Body of pancreas (tissue), 4 donors: ENCODE measurements around the gene NMNAT3. TPM values are rescaled to one million over a fixed set of nuclear protein-coding genes. Genes with fewer than 3 reads are reported as not detected.

Experiments used
- ATAC-seq: fragments of 150-250 bp; one replicate; pipeline ENCODE4 v1.9.1; 2016
- DNase-seq, 4 donors: peaks; one replicate each; pipeline ENCODE4 v3.0.0-alpha.2; 2019
- H3K27ac ChIP-seq, 4 donors: fragments of 200-600 bp; sonication (generic); 1 replicate in 3 of 4; 2 replicates in 1 of 4; pipeline versions ENCODE4 v1.5.1 to v1.6.1; 2016 to 2019; ENCODE audit warnings: mild to moderate bottlenecking in 1 of 4, mixed read lengths in 1 of 4, moderate library complexity in 1 of 4
- H3K27me3 ChIP-seq, 2 donors: fragments of 200-600 bp; sonication (generic); one replicate each; pipeline ENCODE4 v1.6.0; 2016; ENCODE audit warnings: mild to moderate bottlenecking in 1 of 2
- H3K36me3 ChIP-seq, 2 donors: fragments of 200-600 bp; sonication (generic); replicated peaks in 1 of 2; 2 replicates each; pipeline ENCODE4 v1.5.1; 2016; ENCODE audit warnings: low read depth in 2 of 2; ENCODE audit not compliant: insufficient read depth in 1 of 2
- H3K4me1 ChIP-seq: fragments of 200-600 bp; sonication (generic); one replicate; pipeline ENCODE4 v1.6.0; 2016
- H3K4me3 ChIP-seq, 2 donors: fragments of 200-600 bp; sonication (generic); 1 replicate in 1 of 2; 2 replicates in 1 of 2; pipeline ENCODE4 v1.5.1; 2016 to 2019
- H3K9me3 ChIP-seq, 3 donors: fragments of 200-600 bp; sonication (generic); 1 replicate in 2 of 3; 2 replicates in 1 of 3; pipeline ENCODE4 v1.5.1; 2016
- POLR2A ChIP-seq, 3 donors: fragments of 450-650 bp; IDR thresholded peaks; one replicate each; pipeline ENCODE4 v1.6.1; 2016; ENCODE audit warnings: antibody characterized with exemption in 3 of 3, mild to moderate bottlenecking in 2 of 3
- WGBS, 2 donors: methylation state at CpG; one replicate each; pipeline ENCODE4 v1.1.5; 2017; 5-methylcytosine and 5-hydroxymethylcytosine counted together
- intact Hi-C: fragments of 100-400 bp; cut with DNase I; formaldehyde crosslinking; loops from one replicate; pipeline ENCODE4 v1.15.1; 2023
- total RNA-seq, 2 donors: library from RNA; depleted of rRNA; stranded (reverse); fragments of >200 nt; gene quantifications; one replicate each; pipeline ENCODE4 v1.1.0, GENCODE V29; 2016
- TF ChIP-seq, protein P1 (sequence below), 7 experiments: fragments of 450-650 bp in 4 of 7; fragments of 200-600 bp in 3 of 7; sonication (generic) in 3 of 7; IDR thresholded peaks; one replicate each; pipeline ENCODE4 v1.5.1; 2016 to 2019; ENCODE audit warnings: antibody characterized with exemption in 7 of 7

The NMNAT3 gene
- total RNA-seq, 2 donors from 2014 or later = 5.7 to 12.9 TPM

DNA sequence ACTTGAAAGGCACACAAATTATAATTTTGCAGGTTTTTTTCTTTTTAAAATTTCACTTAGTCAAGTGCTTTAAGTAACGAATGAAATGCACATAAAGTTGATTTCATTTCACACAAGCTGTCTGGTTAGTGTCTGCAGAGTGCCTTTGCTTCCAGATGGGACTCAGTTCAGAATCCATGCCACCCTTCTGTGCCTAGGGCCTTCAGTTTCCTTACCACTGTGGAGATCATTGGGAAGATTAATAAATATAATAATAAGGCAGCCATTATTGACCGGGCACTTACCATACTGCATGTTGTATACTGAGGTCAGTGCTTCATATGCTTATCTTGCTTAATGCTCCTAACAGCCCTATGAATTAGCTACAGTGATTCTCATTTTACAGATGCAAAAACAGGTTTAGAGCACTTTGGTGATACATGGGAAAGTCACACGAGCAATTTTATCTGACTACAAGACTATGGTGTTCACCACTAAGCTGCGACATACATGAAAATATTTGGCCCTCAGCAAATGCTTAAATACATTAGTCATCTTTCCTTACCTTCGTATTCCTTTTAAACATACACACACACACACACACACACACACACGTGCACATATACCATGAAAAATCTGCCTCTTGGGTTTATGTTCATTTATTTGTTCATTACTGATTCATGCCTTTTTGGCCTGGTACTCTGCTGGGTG, 3.1 kb downstream of the NMNAT3 start:
- no peak for DNase-seq
- WGBS, 2 donors = 74 to 79% methylated on average over 6 of the region's 6 CpGs
- Histone ChIP-seq H3K27ac (no peak overlapping the region), H3K36me3 (no peaks in the 10 kb centered on the region), H3K9me3 (no peaks in the 10 kb centered on the region), H3K27me3 (no peaks in the 10 kb centered on the region), H3K4me3 (no peak overlapping the region), H3K4me1 (peaks cover 16% of the 10 kb centered on the region)
- TF ChIP-seq, protein P1, sequence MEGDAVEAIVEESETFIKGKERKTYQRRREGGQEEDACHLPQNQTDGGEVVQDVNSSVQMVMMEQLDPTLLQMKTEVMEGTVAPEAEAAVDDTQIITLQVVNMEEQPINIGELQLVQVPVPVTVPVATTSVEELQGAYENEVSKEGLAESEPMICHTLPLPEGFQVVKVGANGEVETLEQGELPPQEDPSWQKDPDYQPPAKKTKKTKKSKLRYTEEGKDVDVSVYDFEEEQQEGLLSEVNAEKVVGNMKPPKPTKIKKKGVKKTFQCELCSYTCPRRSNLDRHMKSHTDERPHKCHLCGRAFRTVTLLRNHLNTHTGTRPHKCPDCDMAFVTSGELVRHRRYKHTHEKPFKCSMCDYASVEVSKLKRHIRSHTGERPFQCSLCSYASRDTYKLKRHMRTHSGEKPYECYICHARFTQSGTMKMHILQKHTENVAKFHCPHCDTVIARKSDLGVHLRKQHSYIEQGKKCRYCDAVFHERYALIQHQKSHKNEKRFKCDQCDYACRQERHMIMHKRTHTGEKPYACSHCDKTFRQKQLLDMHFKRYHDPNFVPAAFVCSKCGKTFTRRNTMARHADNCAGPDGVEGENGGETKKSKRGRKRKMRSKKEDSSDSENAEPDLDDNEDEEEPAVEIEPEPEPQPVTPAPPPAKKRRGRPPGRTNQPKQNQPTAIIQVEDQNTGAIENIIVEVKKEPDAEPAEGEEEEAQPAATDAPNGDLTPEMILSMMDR (IDR thresholded peaks at IDR 0.05) = no peak
- no peak for TF ChIP-seq POLR2A (IDR thresholded peaks at IDR 0.05)
- ATAC-seq = no peak
- intact Hi-C loops = no loop called here

DNA sequence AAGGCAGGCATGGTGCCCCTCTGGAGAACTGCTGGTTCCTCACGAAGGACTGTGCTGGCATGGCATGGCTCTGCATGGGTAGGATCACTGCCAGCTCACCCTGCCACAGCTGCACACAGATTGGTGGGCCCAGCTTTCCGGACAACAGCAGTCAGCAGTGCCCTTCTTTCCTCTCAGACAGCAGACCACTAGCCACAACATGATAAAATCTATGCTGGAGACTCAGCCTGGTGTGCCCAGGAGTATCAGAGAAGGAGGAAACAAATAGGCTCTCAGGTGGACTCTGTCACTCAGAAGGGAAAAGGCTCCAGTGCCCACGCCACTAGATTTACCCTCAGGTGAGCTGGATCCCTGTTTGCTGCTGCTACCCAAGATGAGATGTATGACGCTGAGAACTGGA, 4.9 kb downstream of the NMNAT3 start:
- Histone ChIP-seq H3K4me3 (no peak overlapping the region), H3K36me3 (no peaks in the 10 kb centered on the region), H3K4me1 (peaks cover 16% of the 10 kb centered on the region), H3K27me3 (no peaks in the 10 kb centered on the region), H3K9me3 (no peaks in the 10 kb centered on the region), H3K27ac (no peak overlapping the region)
- no peak for TF ChIP-seq POLR2A (IDR thresholded peaks at IDR 0.05)
- TF ChIP-seq, protein P1 (IDR thresholded peaks at IDR 0.05) = no peak
- ATAC-seq (no peak), DNase-seq (no peak)
- intact Hi-C loops = no loop called here
- 90 to 93% methylated on average over 3 to 4 of the region's 4 CpGs for WGBS, 2 donors

DNA sequence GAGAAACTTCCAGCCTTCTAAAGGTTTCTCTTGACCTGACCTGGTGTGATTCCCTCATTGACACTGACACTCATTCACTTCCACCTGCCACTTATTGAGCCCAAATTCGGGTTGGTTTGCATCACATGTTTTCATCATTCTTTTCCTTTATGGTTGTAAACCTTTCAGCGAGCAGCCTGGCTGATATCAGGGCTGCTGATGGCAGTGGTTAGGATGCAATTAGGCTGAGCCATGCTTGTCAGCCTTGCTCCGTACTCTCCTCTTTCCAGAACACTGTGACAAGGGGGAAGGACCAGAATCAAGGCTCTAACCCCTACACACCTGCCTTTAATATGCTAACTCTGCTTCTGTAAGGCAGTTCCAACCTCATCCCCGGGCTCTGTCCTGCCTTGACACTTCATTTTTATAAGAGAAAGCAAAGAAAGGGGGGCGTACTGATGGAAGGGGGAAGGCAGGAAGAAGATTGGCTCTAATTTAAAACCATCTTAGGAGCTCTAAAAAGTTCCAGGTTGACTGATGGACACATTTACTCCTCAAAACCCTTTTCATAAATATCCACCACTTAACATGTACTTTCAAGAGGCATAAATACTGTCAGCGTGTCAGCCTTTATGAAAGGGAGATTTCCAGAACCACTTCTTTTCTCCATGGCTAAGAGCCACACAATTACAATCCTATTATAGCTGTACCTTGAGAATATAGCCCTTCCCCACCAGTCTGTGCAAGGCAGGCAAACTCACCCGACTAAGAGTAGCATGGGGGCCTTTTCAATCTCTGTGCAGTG, 5.7 kb downstream of the NMNAT3 start:
- TF ChIP-seq, protein P1 (IDR thresholded peaks at IDR 0.05) = no peak
- TF ChIP-seq POLR2A (IDR thresholded peaks at IDR 0.05) = no peak
- Histone ChIP-seq H3K4me3 (no peak overlapping the region), H3K9me3 (no peaks in the 10 kb centered on the region), H3K4me1 (peaks cover 14% of the 10 kb centered on the region), H3K27me3 (no peaks in the 10 kb centered on the region), H3K36me3 (no peaks in the 10 kb centered on the region), H3K27ac (no peak overlapping the region)
- intact Hi-C loops = no loop called here
- DNase-seq = no peak
- no peak for ATAC-seq
- WGBS, 2 donors = 78 to 84% methylated on average over 7 of the region's 7 CpGs

DNA sequence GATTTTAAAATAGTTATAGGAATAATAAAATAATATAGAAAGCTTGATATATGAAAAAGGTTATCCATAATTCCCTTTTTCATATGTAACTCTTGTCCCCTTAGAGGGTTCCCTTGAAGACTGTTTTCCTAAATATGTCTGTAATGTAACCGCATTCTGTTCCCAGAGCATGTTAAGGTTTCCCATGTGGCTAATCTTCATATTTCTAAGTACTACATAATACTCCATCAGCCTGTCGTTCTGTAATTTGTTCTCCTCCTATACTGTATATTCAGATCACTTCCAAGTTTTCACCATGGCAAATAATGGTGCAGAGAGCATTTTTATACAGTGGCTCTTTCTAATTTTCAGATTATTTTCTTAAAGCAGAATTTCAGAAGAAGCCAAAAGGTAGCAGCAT, 6.7 kb downstream of the NMNAT3 start:
- H3K27me3 ChIP-seq = no peaks in the 10 kb centered on the region
- no peak for DNase-seq
- H3K4me1 ChIP-seq = peaks cover 5% of the 10 kb centered on the region
- intact Hi-C loops = no loop called here
- H3K9me3 ChIP-seq = no peaks in the 10 kb centered on the region
- H3K36me3 ChIP-seq = no peaks in the 10 kb centered on the region
- WGBS, 2 donors = 76 to 80% methylated on average over 2 of the region's 2 CpGs
- no peak for ATAC-seq
- no peak overlapping the region for H3K27ac ChIP-seq
- H3K4me3 ChIP-seq = no peak overlapping the region
- no peak for TF ChIP-seq POLR2A (IDR thresholded peaks at IDR 0.05)

DNA sequence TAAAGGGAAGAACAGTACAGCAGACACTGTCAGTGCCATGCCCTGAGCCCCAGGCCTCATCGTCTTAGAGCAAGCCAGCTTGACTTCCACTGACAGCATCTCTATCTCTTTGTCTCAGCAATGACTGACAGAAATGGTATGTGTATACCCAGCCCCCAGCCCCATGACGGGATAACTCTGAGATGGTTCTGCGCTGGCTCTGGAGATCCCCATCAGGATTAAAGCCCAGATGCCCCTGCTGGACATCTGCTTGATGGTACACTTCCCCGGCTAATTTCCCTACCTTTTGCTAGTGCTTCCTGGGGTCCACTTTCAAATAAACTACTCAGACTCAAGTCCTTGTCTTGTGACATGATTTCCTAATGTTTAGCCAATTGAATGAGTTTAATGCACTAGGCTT, 7.6 kb downstream of the NMNAT3 start:
- TF ChIP-seq, protein P1 (IDR thresholded peaks at IDR 0.05) = no peak
- no peak for TF ChIP-seq POLR2A (IDR thresholded peaks at IDR 0.05)
- Histone ChIP-seq H3K36me3 (no peaks in the 10 kb centered on the region), H3K27me3 (no peaks in the 10 kb centered on the region), H3K4me1 (no peaks in the 10 kb centered on the region), H3K4me3 (no peak overlapping the region), H3K9me3 (no peaks in the 10 kb centered on the region), H3K27ac (no peak overlapping the region)
- ATAC-seq = no peak
- no peak for DNase-seq
- WGBS, 2 donors = 92 to 95% methylated on average over 4 of the region's 4 CpGs
- intact Hi-C loops = no loop called here
